ENCODE data around the gene ACOX1. TPM values are rescaled to one million over a fixed set of nuclear protein-coding genes. Genes with fewer than 3 reads are reported as not detected.

Gene ACOX1
- polyA plus RNA-seq, 1 donor, result 20.4 TPM

DNA sequence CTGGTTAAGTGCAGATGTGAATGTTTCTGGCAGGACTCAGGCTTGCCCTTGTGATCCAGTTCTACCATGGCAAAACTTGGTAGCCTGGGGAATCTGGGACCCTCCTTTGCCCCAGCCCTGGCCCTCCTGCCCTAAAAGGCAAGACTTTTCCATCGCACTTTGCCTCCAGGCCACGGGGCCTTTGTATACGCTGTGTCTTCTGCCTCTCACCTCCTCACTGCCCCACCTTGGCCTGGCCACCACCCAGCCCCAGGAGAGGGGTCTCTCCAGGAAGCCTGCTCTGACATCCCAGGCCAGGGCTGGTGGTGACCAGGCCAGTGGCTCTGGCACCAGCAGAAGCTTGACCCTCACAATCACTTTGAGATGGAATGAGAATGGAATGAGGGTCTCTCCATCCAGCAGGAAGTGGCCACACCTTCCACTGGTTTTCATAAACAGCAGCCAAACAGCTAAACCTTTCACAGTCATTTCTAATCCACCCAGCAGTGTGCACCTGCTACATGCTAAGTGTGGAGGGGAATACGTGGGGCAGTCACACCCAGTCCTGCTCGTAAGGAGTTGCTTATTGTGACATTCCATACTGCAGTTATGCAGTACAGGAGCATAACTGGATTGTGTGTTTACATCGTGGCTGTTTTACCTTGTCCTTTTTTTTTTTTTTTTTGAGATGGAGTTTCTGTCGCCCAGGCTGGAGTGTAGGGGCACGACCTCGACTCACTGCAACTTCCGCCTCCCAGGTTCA lies 72.7 kb downstream of the ACOX1 start:
- no peak for DNase-seq

DNA sequence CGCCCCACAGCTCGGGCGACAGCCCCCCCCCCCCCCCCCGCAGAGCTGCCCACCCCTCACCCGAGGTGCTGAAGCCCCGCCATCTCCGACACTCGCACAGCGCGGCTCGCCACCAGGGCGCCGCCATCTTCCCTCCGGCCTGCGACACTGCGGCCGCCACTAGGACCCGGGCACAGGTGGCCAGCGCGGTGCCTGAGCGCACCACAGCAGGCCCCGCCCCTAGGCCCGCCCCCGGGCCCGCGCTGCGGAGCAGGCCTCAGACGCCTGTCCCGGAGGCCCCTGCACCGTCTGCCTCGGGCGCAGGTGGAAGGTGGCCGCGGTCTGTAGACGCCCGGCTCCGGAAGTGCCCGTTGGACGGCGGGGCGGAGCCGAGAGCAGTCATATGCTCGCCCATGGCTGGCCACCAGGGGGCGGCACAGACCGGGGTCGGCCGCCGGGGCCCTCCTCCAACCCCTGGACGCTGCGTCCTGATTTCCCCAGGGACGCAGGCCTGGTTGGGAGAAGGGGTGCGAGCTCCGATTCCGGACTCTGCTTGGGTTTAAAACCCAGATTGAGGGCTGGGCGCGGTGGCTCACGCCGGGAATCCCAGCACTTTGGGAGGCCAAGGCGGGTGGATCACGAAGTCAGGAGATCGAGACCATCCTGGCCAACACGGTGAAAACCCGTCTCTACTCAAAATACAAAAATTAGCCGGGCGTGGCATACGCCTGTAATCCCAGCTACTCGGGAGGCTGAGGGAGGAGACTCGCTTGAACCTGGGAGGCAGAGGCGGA lies 74.0 kb downstream of the ACOX1 start, which contains the start of gene MRPL38:
Gene MRPL38 (minus strand): TSS at position 136 of the 773 bp plus-strand sequence. CDS start 9 bp downstream, at position 127.
- DNase-seq, result peak; percentile 92

GRCh38 chr17:75902406-75902805 lies 76.6 kb downstream of the ACOX1 start:
- no peak for DNase-seq

GRCh38 chr17:75901727-75902126 lies 77.2 kb downstream of the ACOX1 start:
- DNase-seq, result no peak

DNA sequence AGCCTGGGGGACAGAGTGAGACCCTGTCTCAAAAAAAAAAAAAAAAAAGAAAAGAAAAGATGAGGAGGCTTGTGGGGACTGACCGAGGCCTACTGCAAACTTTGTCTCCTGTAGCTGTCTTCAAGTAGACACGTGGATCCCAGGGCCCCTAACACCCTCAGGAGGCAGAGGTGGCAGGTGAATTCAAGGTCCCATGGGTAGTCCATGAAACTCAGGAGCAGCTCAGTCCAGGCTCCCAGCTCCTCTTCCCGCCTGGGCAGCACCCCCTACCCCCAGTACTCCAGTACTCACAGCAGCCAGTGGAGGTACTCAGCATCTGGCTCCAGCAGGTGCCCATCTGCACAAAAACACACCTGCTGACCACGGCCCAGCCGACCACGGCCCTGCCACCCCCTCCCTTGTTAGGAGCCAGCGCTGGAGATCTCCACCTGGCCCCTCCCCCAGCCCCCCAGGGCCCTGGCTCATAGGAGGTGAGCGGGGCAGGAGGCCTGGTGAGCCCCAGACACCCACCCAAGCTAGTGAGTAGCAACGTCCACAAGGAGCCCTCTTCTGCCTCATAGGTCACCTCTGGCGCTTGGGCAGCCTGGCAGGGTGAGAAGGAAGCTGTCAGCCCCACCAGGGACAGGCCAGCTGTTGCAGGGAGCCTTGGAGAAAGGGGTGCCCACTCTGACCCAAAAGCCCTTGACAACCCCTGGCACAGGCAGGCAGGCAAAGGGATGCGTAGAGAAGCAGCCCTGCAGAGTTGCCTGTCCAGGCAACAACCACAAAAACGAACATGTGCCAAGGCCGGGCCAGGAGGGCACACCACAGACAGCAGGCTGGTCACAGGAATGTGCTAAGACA lies 78.1 kb downstream of the ACOX1 start:
- no peak for DNase-seq

DNA sequence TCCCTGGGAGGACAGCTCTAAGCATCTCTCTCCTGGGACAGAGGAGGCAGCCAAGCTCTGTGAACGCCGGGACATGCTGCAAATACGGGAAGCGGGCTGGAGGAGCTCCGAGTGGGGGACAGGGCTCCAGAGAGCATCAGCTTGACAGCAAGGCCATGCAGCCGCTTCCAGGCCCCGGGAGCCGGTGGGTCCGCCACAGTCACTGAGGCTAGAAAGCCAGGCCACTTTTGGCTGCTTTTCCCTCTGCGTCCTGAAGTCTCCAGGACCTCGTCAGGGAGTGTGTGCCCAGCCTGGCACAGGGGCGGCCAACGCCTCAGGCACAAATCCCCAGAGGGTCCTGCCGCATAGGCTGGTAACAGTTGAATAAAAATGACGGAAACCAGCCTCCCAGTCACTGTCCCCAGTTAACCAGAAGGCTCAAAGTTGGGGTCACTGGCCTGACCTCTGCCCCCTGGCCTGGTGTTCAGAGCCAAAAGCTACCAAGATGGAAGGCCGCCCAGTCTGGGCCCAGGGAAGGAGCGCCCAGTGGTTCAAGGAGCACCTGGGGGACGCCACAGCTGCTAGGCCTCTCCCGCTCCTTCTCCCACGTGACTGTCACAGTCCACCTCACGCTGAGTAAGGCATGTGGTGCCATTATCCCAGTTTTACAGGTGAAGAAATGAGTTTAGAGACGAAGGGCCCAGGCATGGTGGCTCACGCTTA lies 79.0 kb downstream of the ACOX1 start:
- DNase-seq, result no peak

DNA sequence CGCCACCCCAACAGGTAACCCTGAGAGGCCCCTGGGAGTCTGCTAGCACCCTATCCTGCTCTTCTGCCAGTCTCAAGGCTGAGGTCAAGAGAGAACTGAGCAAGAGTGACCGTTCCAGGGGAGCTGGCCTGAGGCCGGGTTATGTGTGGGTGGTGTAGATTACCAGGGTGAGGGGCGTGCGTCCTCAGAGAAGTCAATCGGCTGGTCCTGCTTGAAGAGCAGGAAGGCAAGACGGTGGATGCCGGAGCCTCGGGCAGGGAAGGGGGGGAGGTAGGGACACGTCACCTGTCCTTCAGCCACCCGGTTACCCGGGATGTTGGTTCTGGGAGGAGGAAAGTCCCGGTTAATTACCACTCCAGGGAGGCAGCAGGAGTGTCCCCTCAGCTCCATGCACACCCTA lies 79.6 kb downstream of the ACOX1 start:
- no peak for DNase-seq

DNA sequence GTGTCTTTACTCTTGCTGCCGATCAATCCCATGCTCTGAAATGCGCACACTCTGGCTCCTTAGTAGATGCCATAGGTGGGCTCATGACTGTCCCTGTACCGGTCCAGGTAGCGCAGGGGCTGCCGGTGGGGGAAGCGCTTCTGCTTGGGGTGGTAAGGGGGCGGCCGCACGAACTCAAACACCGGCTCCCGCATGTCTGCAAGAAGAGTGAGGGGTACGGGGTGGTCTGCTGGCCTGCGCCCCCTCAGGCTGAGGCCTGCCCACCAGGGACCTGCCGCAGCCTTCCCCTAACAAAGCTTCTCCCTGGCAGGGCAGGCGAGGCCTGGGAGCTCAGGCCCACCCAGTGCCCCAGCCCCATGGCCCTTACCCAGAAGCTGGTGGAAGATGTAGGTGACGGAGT lies 80.2 kb downstream of the ACOX1 start:
- no peak for DNase-seq

GRCh38 chr17:75898065-75898464 lies 80.9 kb downstream of the ACOX1 start:
- no peak for DNase-seq

GRCh38 chr17:75897160-75898019 lies 81.6 kb downstream of the ACOX1 start:
- no peak for DNase-seq

- peak; percentile 88 for DNase-seq
Measured at GRCh38 chr17:75896415-75897159, 82.4 kb downstream of the ACOX1 start, which contains the start of gene TRIM65. TRIM65 (minus strand) TSS chr17:75896951; CDS start chr17:75896937, 14 bp downstream.

DNA sequence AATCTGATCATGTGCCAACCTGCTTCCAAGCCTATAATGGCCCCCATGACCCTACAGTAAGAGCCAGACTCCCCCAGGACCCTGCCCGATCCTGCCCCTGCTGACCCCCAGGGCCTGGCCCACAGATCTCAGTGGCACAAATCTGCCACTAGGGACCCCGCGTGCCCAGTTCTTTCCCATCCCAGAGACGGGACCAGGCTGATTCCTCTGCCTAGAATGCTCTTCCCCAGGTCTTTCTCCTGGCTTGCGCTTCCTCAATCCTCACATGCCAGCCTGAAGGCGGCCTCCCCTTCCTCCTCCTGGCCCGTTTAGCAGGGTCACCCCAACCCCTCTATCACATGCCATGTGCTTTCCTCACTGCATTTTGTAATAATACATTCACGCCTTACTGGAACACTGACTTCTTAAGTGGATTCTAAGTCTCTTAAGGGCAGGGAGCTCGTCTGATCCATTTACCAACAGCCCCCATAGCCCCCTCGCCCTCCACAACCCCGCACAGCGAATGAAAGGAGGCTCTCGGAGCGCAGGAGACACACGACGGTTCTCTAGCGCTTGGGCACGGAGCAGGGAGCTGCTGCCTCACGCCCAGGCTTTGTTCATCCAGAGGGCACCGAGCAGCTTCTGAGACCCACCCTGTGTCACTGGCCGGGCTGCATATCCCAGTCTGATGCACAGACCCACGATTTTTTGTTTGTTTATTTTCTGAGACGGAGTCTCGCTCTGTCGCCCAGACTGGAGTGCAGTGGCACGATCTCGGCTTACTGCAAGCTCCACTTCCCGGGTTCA lies 83.4 kb downstream of the ACOX1 start:
- no peak for DNase-seq

DNA sequence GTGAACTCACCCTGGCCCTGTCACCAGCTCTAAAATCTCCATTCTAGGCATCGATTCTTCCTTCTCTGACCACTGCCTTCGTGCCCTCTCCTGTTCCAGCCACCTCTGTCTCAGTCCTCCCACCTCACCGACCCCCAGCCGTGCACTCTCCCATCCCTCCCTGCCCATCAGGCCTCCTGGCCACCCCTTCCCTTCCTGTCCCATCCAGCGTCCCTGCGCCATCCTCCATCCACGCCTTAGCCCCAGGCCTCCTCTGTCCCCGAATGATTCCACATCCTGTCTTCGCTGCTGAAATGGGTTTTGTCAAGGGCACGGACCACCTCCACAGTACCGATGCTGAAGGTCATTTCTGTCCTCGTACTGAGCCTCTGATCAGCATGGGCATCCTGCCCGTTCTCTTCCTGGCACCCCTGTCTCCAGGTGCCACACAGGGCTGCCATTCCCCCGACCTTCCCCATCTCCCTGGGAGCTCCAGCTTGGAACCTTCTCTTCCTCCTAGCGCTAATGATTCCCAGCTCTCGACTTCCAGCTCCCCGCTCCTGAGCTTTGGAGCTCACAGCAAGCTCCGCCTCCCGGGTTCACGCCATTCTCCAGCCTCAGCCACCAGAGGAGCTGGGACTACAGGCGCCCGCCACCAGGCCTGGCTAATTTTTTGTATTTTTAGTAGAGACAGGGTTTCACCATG lies 84.8 kb downstream of the ACOX1 start:
- DNase-seq, result no peak

DNA sequence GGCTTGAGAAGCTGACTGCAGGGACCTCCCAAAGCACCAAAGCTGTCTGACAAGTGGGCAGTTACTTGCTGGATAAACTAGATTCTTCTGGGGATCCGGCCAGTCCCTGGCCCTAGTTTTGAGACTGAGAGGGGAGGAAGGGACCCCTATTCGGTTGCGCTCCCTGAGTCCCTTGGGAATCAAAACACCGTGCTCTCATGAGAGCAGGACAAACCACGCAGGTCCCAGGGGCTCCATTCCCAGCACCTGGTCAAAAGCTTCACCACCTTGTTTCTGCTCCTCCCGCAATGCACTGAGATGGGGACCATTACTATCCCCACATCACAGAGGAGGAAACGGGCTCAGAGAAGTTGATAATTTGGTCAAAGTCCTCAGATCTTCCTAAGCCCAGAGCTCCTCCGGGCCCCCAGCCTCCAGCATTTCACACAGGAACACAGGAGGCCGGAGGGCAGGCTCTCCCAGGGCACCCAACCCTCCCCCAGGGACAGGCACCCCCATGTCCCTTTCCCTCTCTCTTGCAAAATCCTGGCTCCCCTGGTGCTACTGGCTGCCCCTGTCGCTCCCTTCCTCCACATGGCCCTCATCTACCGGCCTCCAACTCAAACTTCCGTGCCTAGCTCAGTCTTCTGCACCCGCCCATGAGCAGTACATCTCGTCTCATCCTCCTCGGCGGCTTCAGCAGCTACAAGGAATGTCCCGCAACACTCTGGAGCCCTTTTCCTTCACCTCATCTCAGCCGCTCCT lies 85.5 kb downstream of the ACOX1 start:
- DNase-seq, result no peak

DNA sequence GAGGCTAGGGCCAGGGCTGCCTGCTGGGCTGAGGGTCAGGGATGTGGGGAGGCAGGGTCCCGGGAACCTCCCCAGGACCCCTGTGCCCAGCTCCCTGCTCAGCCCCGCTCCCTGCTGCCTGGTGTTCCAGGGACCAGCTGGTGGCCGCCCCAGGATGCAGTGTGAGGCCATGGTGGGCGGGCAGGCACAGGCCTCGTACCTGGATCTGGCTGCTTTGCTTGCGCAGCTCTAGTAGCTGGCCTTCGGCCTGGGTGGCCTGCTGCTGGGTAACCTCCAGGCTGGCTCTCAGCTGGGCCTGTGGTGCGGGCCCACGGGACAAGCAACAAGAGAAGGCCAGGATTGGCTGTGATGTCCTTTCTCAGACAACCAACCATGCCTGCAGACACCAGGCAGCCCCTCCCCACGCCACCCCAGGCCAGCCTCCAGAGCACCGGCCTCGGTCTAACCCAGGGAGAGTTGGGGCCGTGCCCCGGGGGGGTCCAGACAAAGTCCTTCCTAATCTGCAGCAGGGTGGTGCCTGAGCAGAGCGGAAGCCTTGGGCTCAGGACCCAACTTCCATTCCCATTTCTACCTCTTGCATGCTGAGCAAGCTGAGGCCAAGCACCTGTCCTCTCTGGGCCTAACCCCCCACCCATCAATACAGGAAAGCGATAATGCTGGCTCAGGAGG lies 86.3 kb downstream of the ACOX1 start:
- DNase-seq, result no peak

- no peak for DNase-seq
Measured at GRCh38 chr17:75891605-75892555, 87.1 kb downstream of the ACOX1 start.
